Measurements from ENCODE around the gene WASHC4. TPM values are rescaled to one million over a fixed set of nuclear protein-coding genes. Genes with fewer than 3 reads are reported as not detected.
"Not testable (repeated sequence)": the region's sequence is repeated elsewhere in the genome, so short reads cannot be mapped to it uniquely, and the experiment has no call there.

Gene WASHC4
- total RNA-seq, 1 experiment from 2014 or later, result 42.9 TPM

DNA sequence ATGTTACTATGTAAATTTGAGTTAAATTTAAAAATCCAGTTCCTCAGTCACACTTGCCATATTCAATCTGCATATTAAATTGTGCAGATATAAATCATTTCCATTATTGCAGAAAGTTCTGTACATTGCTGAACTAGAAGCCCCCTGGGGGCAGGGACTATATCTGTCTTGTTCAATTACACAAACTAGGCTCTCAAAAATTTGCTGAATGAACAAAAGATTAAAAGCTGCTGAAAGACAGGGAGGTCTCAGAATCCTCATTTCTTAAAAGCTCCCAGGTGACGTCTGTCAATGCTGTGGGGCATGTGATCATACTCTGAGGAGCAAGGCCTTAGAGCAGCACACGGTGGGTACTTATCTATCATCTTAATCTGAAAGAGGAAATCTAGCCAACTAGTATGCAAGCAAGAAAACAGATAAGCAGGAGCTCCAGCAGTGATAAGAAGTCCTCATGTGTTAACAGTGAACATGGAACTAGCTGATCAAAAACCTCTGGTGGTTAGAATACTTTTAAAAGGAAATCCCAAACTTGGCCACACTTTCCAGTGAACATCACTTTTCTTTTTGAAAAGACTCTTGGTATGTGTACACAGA is 68.0 kb downstream of the WASHC4 start:
- no peak for DNase-seq (ENCODE audit: low spot score)

DNA sequence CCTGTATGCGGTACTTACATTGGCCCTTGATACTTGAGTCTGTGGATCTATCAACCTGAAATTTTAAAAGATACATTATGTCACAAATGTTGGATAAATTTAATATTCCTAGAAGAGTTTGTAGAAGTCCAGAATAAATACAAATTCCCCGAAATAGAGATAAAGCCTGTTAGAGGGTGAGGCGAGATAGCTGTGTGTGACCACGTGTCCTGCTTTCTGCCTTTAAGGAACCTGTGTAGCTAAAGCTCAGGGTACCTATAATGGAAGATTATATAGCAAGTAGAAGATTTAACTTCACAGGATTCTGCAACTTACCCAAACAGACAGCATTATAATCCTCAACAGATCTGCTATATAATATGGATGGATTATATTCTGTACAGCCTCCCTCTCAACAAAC is 69.7 kb downstream of the WASHC4 start:
- Mint-ChIP-seq H3K4me3 (no peak overlapping the region), H3K27ac (no peak overlapping the region), H3K36me3 (peaks cover 51% of the 10 kb centered on the region), H3K4me1 (no peaks in the 10 kb centered on the region), H3K9me3 (peaks cover 24% of the 10 kb centered on the region), H3K27me3 (ENCODE audit: low read depth) (no peaks in the 10 kb centered on the region)
- TF ChIP-seq, protein P1, sequence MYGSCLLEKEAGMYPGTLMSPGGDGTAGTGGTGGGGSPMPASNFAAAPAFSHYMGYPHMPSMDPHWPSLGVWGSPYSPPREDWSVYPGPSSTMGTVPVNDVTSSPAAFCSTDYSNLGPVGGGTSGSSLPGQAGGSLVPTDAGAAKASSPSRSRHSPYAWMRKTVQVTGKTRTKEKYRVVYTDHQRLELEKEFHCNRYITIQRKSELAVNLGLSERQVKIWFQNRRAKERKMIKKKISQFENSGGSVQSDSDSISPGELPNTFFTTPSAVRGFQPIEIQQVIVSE (CRISPR knock-in tag; IDR thresholded peaks at IDR 0.05; ENCODE audit: borderline replicate concordance), result no peak
- TF ChIP-seq SMAD4 (CRISPR knock-in tag; IDR thresholded peaks at IDR 0.05) (no peak), ZNF219 (CRISPR knock-in tag; IDR thresholded peaks at IDR 0.05; ENCODE audit: borderline replicate concordance) (no peak), ZNF317 (CRISPR knock-in tag; IDR thresholded peaks at IDR 0.05; ENCODE audit: borderline replicate concordance, low read depth) (no peak), NFE2L1 (CRISPR knock-in tag; IDR thresholded peaks at IDR 0.05) (no peak), ZBTB21 (CRISPR knock-in tag; IDR thresholded peaks at IDR 0.05; ENCODE audit: borderline replicate concordance) (no peak)
- TF ChIP-seq, protein P2, sequence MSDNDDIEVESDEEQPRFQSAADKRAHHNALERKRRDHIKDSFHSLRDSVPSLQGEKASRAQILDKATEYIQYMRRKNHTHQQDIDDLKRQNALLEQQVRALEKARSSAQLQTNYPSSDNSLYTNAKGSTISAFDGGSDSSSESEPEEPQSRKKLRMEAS (CRISPR knock-in tag; IDR thresholded peaks at IDR 0.05), result no peak
- TF ChIP-seq, protein P3, sequence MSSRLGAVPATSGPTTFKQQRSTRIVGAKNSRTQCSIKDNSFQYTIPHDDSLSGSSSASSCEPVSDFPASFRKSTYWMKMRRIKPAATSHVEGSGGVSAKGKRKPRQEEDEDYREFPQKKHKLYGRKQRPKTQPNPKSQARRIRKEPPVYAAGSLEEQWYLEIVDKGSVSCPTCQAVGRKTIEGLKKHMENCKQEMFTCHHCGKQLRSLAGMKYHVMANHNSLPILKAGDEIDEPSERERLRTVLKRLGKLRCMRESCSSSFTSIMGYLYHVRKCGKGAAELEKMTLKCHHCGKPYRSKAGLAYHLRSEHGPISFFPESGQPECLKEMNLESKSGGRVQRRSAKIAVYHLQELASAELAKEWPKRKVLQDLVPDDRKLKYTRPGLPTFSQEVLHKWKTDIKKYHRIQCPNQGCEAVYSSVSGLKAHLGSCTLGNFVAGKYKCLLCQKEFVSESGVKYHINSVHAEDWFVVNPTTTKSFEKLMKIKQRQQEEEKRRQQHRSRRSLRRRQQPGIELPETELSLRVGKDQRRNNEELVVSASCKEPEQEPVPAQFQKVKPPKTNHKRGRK (CRISPR knock-in tag; IDR thresholded peaks at IDR 0.05; ENCODE audit: borderline replicate concordance), result no peak
- DNase-seq (ENCODE audit: low spot score) (no peak), ATAC-seq (no peak)
- CTCF ChIA-PET, result no interaction called here
- POLR2A ChIA-PET, result no interaction called here

More for the DNA sequence above, 68.0 kb downstream of the WASHC4 start:
- Mint-ChIP-seq H3K4me3 (no peak overlapping the region), H3K4me1 (no peaks in the 10 kb centered on the region), H3K27ac (no peak overlapping the region), H3K27me3 (ENCODE audit: low read depth) (no peaks in the 10 kb centered on the region), H3K9me3 (peaks cover 11% of the 10 kb centered on the region), H3K36me3 (peaks cover 35% of the 10 kb centered on the region)
- ChIA-PET POLR2A (no interaction called here), CTCF (interaction anchor here (0.6 kb wide), 1 partner anchor 197 kb away, joined by 3 read pairs; no protein-coding TSS in a partner anchor)
- no peak for ATAC-seq
- TF ChIP-seq NFYB (CRISPR knock-in tag; conservative IDR thresholded peaks at IDR 0.05; ENCODE audit: low read depth) (no peak), ZNF396 (CRISPR knock-in tag; IDR thresholded peaks at IDR 0.05; ENCODE audit: borderline replicate concordance) (no peak), SOX15 (CRISPR knock-in tag; IDR thresholded peaks at IDR 0.05) (no peak), RELA (CRISPR knock-in tag; IDR thresholded peaks at IDR 0.05; ENCODE audit: borderline replicate concordance) (no peak), HMGA2 (CRISPR knock-in tag; IDR thresholded peaks at IDR 0.05) (no peak)
- TF ChIP-seq, protein P4, sequence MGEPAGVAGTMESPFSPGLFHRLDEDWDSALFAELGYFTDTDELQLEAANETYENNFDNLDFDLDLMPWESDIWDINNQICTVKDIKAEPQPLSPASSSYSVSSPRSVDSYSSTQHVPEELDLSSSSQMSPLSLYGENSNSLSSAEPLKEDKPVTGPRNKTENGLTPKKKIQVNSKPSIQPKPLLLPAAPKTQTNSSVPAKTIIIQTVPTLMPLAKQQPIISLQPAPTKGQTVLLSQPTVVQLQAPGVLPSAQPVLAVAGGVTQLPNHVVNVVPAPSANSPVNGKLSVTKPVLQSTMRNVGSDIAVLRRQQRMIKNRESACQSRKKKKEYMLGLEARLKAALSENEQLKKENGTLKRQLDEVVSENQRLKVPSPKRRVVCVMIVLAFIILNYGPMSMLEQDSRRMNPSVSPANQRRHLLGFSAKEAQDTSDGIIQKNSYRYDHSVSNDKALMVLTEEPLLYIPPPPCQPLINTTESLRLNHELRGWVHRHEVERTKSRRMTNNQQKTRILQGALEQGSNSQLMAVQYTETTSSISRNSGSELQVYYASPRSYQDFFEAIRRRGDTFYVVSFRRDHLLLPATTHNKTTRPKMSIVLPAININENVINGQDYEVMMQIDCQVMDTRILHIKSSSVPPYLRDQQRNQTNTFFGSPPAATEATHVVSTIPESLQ (CRISPR knock-in tag; IDR thresholded peaks at IDR 0.05), result no peak

DNA sequence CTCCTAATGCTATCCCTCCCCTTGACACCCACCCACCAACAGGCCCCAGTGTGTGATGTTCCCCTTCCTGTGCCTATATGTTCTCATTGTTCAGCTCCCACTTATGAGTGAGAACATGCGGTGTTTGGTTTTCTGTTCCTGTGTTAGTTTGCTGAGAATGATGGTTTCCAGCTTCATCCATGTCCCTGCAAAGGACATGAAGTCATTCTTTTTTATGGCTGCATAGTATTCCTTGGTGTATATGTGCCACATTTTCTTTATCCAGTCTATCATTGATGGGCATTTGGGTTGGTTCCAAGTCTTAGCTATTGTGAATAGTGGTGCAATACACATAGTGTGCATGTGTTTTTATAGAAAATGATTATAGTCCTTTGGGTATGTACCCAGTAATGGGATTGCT is 71.6 kb downstream of the WASHC4 start:
- CTCF ChIA-PET; H3K27ac Mint-ChIP-seq; H3K4me1 Mint-ChIP-seq; POLR2A ChIA-PET; H3K4me3 Mint-ChIP-seq; ATAC-seq; DNase-seq (ENCODE audit: low spot score); H3K27me3 Mint-ChIP-seq (ENCODE audit: low read depth): not testable (repeated sequence)
- Mint-ChIP-seq H3K36me3 (peaks cover 69% of the 10 kb centered on the region), H3K9me3 (peaks cover 40% of the 10 kb centered on the region)

DNA sequence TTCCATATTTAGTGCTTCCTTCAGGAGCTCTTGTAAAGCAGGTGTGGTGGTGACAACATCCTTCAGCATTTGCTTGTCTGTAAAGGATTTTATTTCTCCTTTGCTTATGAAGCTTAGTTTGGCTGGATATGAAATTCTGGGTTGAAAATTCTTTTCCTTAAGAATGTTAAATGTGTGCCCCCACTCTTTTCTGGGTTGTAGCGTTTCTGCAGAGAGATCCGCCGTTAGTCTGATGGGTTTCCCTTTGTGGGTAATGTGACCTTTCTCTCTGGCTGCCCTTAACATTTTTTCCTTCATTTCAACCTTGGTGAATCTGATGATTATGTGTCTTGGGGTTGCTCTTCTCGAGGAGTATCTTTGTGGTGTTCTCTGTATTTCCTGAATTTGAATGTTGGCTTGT is 75.9 kb downstream of the WASHC4 start:
- H3K4me3 Mint-ChIP-seq; DNase-seq (ENCODE audit: low spot score); CTCF ChIA-PET; POLR2A ChIA-PET; ATAC-seq; H3K27me3 Mint-ChIP-seq (ENCODE audit: low read depth); H3K4me1 Mint-ChIP-seq; H3K27ac Mint-ChIP-seq: not testable (repeated sequence)
- Mint-ChIP-seq H3K9me3 (peaks cover 40% of the 10 kb centered on the region), H3K36me3 (peaks cover 84% of the 10 kb centered on the region)
- peak; percentile 67; the same call in 1 of the 2 replicates for TF ChIP-seq ZNF317 (CRISPR knock-in tag; IDR thresholded peaks at IDR 0.05; ENCODE audit: borderline replicate concordance, low read depth)

DNA sequence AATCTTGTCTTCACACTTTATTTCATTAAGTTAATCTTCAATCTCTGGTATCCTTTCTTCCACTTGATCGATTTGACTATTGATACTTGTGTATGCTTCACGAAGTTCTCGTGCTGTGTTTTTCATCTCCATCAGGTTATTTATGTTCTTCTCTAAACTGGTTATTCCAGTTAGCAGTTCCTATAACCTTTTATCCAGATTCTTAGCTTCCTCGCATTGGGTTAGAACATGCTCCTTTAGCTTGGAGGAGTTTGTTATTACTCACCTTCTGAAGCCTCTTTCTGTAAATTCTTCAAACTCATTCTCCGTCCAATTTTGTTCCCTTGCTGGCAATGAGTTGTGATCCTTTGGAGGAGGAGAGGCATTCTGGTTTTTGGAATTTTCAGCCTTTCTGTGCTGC is 76.4 kb downstream of the WASHC4 start:
- DNase-seq (ENCODE audit: low spot score); POLR2A ChIA-PET; H3K27me3 Mint-ChIP-seq (ENCODE audit: low read depth); CTCF ChIA-PET; H3K4me1 Mint-ChIP-seq; ATAC-seq; H3K4me3 Mint-ChIP-seq; H3K27ac Mint-ChIP-seq: not testable (repeated sequence)
- H3K9me3 Mint-ChIP-seq, result peaks cover 40% of the 10 kb centered on the region
- H3K36me3 Mint-ChIP-seq, result peaks cover 84% of the 10 kb centered on the region
